Stimulated activated CD4-positive, alpha-beta T cell treated with anti-CD3 and anti-CD28 coated beads, TNF-alpha, amount 100 ng/mL, for 24 hours (primary cell): ENCODE measurements around the gene SIM1.

Source experiments
- DNase-seq, 3 experiments: peaks; one replicate each; pipeline ENCODE4 v3.0.0-alpha.2; 2020; ENCODE audit warnings: low read depth in 3 of 3

SIM1 gene

GRCh38 chr6:100456141-100456907 lies 8.4 kb downstream of the SIM1 start:
- no peak for DNase-seq

- DNase-seq, result no peak
These were observed 9.2 kb downstream of the SIM1 start for GRCh38 chr6:100455230-100456124.

GRCh38 chr6:100454551-100455229 lies 10.0 kb downstream of the SIM1 start:
- no peak for DNase-seq

- DNase-seq, result no peak
These were observed 10.8 kb downstream of the SIM1 start for GRCh38 chr6:100453701-100454521.

GRCh38 chr6:100452998-100453397 lies 11.7 kb downstream of the SIM1 start:
- DNase-seq, result no peak

- DNase-seq, result no peak
These were observed 13.1 kb downstream of the SIM1 start for GRCh38 chr6:100451577-100451976.

GRCh38 chr6:100449239-100449691 lies 15.5 kb downstream of the SIM1 start:
- no peak for DNase-seq

GRCh38 chr6:100447900-100448748 lies 16.6 kb downstream of the SIM1 start:
- DNase-seq, result no peak

GRCh38 chr6:100447081-100447899 lies 17.4 kb downstream of the SIM1 start:
- no peak for DNase-seq

GRCh38 chr6:100446115-100447080 lies 18.3 kb downstream of the SIM1 start:
- no peak for DNase-seq

- no peak for DNase-seq
These were observed 19.2 kb downstream of the SIM1 start for GRCh38 chr6:100445512-100445911.

GRCh38 chr6:100440935-100441334 lies 23.8 kb downstream of the SIM1 start:
- no peak for DNase-seq

- no peak for DNase-seq
These were observed 29.4 kb downstream of the SIM1 start for GRCh38 chr6:100435299-100435698.

- no peak for DNase-seq
These were observed 30.8 kb downstream of the SIM1 start for GRCh38 chr6:100433726-100434435.

GRCh38 chr6:100432136-100432535 lies 32.6 kb downstream of the SIM1 start:
- DNase-seq, result no peak

GRCh38 chr6:100430962-100431361 lies 33.8 kb downstream of the SIM1 start:
- DNase-seq, result no peak

- DNase-seq, result no peak
These were observed 37.3 kb downstream of the SIM1 start for GRCh38 chr6:100427452-100427851.
